A549 (cell line): ENCODE data around the gene GGACT.

ENCODE experiments used
- CHD2 ChIP-seq: fragments of 150-350 bp; IDR thresholded peaks from 2 replicates; pipeline ENCODE4 v1.6.1; 2014; ENCODE audit warnings: low read length; ENCODE audit not compliant: partially characterized antibody
- EP300 ChIP-seq, 2 experiments: fragments of >200 bp; sonication (Bioruptor Twin); formaldehyde crosslinking; IDR thresholded peaks; 2 replicates in 1 of 2; 3 replicates in 1 of 2; pipeline ENCODE4 v1.6.1; 2016 to 2017
- HDAC2 ChIP-seq: fragments of 200-600 bp; sonication (generic); IDR thresholded peaks from 2 replicates; pipeline ENCODE4 v1.6.1; 2016
- ZNF302 ChIP-seq: fragments of 250-450 bp; sonication (Bioruptor Pico); IDR thresholded peaks from 2 replicates; pipeline ENCODE4 v1.9.0; 2021; ENCODE audit warnings: inconsistent platforms, mild to moderate bottlenecking, moderate library complexity
- TF ChIP-seq, protein P1 (sequence below): IDR thresholded peaks from 2 replicates; pipeline ENCODE4 v1.6.1; 2012
- TF ChIP-seq, protein P2 (sequence below): fragments of >200 bp; sonication (Bioruptor Twin); formaldehyde crosslinking; IDR thresholded peaks from 3 replicates; pipeline ENCODE4 v1.5.1; 2016
- TF ChIP-seq, protein P3 (sequence below): fragments of 200-600 bp; sonication (generic); IDR thresholded peaks from 2 replicates; pipeline ENCODE4 v1.6.1; 2016; ENCODE audit warnings: antibody characterized with exemption, mild to moderate bottlenecking, moderate library complexity

DNA sequence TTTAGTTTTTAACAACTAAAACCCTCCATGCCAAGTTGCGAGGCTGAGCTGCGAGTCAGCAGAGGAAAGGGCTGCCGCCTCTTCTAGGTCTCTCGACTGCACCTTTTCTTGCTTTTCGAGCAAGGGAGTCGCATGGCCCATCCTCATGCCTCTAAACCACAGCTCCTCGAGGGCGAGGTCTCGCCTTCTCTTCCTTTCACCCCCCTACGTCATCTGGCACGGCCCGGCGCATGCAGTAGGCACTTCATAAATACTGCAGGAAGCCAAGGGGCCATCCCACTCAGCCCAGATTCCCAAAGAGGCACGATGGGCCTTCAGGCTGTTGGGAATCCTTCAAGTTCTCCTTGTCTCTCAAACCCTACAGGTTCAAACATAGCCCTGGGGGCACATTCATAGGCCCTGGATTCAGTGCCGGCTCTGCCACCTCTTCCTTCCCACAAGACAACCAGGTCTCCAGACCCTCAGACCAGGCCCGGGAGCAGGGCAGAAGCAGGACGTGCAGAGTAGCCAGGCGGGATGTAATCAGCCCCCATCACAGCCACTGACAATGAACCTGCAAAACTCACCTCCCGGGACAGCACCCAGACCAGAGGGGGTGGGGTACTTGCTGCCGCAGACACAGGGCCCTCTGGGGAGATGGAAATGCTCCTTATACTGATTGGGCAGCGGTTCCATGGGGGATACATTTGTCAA lies 41.7 kb downstream of the GGACT start:
- TF ChIP-seq, protein P1, sequence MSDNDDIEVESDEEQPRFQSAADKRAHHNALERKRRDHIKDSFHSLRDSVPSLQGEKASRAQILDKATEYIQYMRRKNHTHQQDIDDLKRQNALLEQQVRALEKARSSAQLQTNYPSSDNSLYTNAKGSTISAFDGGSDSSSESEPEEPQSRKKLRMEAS: no peak
- no peak for TF ChIP-seq HDAC2
- TF ChIP-seq, protein P2, sequence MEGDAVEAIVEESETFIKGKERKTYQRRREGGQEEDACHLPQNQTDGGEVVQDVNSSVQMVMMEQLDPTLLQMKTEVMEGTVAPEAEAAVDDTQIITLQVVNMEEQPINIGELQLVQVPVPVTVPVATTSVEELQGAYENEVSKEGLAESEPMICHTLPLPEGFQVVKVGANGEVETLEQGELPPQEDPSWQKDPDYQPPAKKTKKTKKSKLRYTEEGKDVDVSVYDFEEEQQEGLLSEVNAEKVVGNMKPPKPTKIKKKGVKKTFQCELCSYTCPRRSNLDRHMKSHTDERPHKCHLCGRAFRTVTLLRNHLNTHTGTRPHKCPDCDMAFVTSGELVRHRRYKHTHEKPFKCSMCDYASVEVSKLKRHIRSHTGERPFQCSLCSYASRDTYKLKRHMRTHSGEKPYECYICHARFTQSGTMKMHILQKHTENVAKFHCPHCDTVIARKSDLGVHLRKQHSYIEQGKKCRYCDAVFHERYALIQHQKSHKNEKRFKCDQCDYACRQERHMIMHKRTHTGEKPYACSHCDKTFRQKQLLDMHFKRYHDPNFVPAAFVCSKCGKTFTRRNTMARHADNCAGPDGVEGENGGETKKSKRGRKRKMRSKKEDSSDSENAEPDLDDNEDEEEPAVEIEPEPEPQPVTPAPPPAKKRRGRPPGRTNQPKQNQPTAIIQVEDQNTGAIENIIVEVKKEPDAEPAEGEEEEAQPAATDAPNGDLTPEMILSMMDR: no peak
- no peak for TF ChIP-seq EP300 (IDR thresholded peaks at IDR 0.05)
- TF ChIP-seq CHD2: no peak
- TF ChIP-seq, protein P3, sequence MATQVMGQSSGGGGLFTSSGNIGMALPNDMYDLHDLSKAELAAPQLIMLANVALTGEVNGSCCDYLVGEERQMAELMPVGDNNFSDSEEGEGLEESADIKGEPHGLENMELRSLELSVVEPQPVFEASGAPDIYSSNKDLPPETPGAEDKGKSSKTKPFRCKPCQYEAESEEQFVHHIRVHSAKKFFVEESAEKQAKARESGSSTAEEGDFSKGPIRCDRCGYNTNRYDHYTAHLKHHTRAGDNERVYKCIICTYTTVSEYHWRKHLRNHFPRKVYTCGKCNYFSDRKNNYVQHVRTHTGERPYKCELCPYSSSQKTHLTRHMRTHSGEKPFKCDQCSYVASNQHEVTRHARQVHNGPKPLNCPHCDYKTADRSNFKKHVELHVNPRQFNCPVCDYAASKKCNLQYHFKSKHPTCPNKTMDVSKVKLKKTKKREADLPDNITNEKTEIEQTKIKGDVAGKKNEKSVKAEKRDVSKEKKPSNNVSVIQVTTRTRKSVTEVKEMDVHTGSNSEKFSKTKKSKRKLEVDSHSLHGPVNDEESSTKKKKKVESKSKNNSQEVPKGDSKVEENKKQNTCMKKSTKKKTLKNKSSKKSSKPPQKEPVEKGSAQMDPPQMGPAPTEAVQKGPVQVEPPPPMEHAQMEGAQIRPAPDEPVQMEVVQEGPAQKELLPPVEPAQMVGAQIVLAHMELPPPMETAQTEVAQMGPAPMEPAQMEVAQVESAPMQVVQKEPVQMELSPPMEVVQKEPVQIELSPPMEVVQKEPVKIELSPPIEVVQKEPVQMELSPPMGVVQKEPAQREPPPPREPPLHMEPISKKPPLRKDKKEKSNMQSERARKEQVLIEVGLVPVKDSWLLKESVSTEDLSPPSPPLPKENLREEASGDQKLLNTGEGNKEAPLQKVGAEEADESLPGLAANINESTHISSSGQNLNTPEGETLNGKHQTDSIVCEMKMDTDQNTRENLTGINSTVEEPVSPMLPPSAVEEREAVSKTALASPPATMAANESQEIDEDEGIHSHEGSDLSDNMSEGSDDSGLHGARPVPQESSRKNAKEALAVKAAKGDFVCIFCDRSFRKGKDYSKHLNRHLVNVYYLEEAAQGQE: no peak
- TF ChIP-seq ZNF302: no peak
